NB4 (cell line): ENCODE measurements around the gene NTNG1.
"Not testable (repeated sequence)": the region's sequence is repeated elsewhere in the genome, so short reads cannot be mapped to it uniquely, and the experiment has no call there.

Experiments used
- DNase-seq: peaks from one replicate; pipeline ENCODE4 v3.0.0; 2010; ENCODE audit warnings: low read depth
- H3K4me3 ChIP-seq: one replicate; pipeline ENCODE4 v1.5.1; 2011; ENCODE audit warnings: mild to moderate bottlenecking, low read depth, low read length, moderate library complexity
- CTCF ChIP-seq: IDR thresholded peaks from one replicate; pipeline ENCODE4 v1.5.1; 2012; ENCODE audit warnings: low read depth, low read length
- MYC ChIP-seq: IDR thresholded peaks from 2 replicates; pipeline ENCODE4 v1.6.1; 2011; ENCODE audit warnings: low read depth, low read length
- POLR2A ChIP-seq: IDR thresholded peaks from 2 replicates; pipeline ENCODE4 v1.6.1; 2011; ENCODE audit warnings: mild to moderate bottlenecking; ENCODE audit not compliant: insufficient read length; ENCODE audit errors: extremely low read depth
- TF ChIP-seq, protein P1 (sequence below): IDR thresholded peaks from 2 replicates; pipeline ENCODE4 v1.6.1; 2011; ENCODE audit warnings: low read depth, low read length

The NTNG1 gene

GRCh38 chr1:107230121-107230520 is 89.3 kb downstream of the NTNG1 start:
- H3K4me3 ChIP-seq = no peak overlapping the region
- DNase-seq = no peak
- no peak for TF ChIP-seq POLR2A
- TF ChIP-seq CTCF = no peak
- TF ChIP-seq, protein P1, sequence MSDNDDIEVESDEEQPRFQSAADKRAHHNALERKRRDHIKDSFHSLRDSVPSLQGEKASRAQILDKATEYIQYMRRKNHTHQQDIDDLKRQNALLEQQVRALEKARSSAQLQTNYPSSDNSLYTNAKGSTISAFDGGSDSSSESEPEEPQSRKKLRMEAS = no peak
- no peak for TF ChIP-seq MYC

- no peak for TF ChIP-seq MYC
- TF ChIP-seq, protein P1 = no peak
- H3K4me3 ChIP-seq = no peak overlapping the region
Measured at GRCh38 chr1:107231291-107231690, 90.5 kb downstream of the NTNG1 start.

DNA sequence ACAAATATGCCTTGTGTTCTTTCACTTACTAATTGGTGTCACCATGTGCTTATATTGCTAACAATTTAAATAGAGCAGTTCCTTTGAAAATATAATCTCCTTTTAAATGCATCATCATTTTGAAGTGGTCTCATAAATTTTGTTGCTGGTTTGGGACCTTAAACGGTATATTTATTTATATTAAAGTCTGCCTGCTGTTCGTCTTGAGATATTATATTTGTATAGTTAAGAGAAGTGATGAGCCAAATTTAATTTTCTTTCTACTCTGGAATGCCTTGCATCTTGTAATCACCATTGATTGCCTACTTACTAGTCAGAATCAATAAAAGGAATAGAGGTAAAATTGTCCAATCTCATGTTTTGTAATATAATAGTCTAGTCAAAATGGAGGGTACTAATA is 91.6 kb downstream of the NTNG1 start:
- DNase-seq = no peak
- TF ChIP-seq MYC (no peak), POLR2A (no peak), CTCF (no peak)
- TF ChIP-seq, protein P1 = no peak
- H3K4me3 ChIP-seq = no peak overlapping the region

More at GRCh38 chr1:107231291-107231690, 90.5 kb downstream of the NTNG1 start:
- DNase-seq = no peak

DNA sequence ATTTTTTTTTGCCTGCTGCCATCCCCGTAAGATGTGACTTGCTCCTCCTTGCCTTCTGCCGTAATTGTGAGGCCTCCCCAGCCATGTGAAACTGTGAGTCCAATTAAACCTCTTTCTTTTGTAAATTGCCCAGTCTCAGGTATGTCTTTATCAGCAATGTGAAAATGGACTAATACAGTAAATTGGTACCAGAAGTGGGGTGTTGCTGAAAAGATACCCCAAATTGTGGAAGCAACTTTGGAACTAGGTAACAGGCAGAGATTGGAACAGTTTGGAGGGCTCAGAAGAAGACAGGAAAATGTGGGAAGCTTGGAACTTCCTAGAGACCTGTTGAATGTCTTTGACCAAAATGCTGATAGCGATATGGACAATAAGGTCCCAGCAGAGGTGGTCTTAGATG is 95.9 kb downstream of the NTNG1 start:
- H3K4me3 ChIP-seq, DNase-seq: not testable (repeated sequence)

DNA sequence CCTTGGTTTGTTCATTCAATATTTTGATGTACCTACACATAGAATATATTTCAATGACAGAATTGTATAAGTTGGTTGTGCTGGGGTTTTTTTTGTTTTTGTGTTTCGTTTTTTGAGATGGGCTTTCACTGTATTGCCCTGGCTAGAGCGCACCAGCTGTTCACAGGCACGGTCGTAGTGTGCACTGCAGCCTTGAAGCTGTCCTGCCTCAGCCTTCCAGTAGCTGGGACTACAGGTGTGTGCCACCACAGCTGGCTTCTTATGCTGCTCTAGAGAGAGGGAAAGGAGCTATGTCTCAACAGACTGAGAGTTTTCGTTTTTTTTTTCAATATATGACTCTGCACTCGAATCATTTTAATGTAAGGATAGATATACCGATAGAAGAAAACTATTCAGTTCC is 102.6 kb downstream of the NTNG1 start:
- TF ChIP-seq POLR2A (no peak), CTCF (no peak), MYC (no peak)
- TF ChIP-seq, protein P1 = no peak
- H3K4me3 ChIP-seq = no peak overlapping the region

GRCh38 chr1:107244709-107245500 is 104.1 kb downstream of the NTNG1 start:
- no peak for TF ChIP-seq MYC
- no peak for TF ChIP-seq POLR2A
- TF ChIP-seq, protein P1 = no peak
- no peak for TF ChIP-seq CTCF
- DNase-seq = no peak
- H3K4me3 ChIP-seq = no peak overlapping the region

More for the DNA sequence above, 102.6 kb downstream of the NTNG1 start:
- DNase-seq = no peak
